ENCODE measurements around the gene REM1.

DNA sequence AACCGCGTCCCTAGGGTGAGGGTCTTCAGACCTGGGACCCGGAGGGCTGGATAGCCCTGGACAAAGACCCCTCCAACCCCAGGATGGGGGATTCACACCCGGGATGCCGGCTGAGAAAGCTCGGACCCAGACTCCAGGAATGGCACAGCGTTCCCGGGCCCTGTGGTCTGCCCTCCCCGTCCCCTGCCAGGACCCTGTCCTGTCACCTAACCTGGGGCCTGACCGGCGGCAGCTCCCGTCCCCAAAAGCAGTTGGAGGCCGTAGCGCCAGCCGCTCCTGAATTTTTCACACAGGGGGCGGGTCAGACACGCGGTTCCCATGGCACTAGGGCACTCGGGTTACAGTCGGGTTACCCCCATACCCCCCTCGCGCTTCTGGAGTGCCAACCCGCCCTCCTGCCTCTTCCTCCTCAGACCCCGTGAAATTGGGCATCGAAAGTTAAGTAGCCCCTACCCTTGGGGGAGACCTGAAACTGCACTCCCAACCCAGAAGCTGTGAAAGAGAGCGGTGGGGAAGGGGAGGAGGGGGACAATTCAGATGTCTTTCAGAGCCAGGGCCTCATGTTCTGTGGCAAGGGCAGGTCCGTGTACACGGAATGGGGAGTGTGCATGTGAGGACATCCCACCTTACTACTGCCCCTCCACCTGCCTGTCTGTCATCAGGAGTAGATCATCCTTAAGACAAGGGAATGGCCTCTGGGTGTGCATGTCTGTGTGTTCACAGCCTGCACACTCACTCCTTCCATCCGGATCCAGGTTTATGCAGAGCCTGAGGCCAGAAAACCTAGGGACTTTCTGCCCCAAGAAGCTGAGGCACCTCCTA is 595 bp downstream of the REM1 start:
- no peak for TF ChIP-seq CTCF (IDR thresholded peaks at IDR 0.05; ENCODE audit: low read depth, low read length)
- no peak for TF ChIP-seq MYC (IDR thresholded peaks at IDR 0.05; ENCODE audit: low read depth, low read length)

Data from NB4 (cell line).